Hematopoietic multipotent progenitor cell treated with erythropoietin and hydrocortisone succinate and interleukin-3 and kit ligand, for 6 days (in vitro differentiated cells): ENCODE measurements around the gene TLK2.
"Not testable (repeated sequence)": the region's sequence is repeated elsewhere in the genome, so short reads cannot be mapped to it uniquely, and the experiment has no call there.

Experiments
- DNase-seq: peaks from one replicate; pipeline ENCODE4 v3.0.0-alpha.2; 2015

TLK2 gene

DNA sequence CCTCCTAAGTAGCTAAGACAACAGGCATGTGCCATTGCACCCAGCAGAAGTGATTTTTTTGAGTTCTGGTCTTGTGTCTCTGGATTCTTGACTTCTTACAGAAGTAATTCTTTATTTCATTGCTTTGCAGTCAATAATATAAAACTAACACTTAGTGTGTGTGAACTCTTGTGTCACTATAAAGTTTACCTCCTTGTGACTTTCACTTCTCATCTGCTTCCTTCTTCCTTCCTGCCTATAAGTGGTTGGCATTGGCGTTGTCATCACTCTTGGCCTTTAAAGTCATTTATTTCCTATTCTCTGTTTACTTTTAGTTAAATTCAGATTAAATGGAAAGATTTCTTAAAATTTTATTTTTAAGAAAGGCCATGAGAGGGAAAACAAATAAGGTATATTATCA is 12.4 kb downstream of the TLK2 start:
- DNase-seq = not testable (repeated sequence)

DNA sequence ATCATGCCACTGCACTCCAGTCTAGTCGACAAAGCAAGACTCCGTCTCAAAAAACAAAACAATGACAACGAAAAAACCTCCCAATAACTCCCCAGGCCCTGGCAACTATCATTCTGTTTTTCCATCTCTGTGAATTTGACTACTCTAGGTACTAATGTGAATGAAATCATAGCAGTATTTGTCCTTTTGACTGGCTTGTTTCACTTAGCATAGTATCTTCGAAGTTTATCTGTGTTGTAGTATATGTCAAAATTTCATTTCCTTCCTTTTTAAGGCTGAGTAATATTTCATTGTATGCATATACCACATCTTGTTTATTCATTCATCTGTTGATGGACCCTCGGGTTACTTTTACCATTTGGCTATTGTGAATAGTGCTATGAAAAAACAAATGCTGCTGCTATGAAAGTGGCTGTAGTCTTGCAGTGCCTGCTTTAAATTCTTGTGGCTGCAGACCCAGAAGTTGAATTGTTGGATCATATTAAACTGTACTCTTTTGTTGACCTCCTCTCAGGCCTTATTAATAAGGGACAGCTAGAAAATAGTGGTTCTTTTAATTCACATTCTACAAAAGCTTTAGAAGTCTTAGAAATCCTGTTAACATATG is 14.5 kb downstream of the TLK2 start:
- DNase-seq = not testable (repeated sequence)

DNA sequence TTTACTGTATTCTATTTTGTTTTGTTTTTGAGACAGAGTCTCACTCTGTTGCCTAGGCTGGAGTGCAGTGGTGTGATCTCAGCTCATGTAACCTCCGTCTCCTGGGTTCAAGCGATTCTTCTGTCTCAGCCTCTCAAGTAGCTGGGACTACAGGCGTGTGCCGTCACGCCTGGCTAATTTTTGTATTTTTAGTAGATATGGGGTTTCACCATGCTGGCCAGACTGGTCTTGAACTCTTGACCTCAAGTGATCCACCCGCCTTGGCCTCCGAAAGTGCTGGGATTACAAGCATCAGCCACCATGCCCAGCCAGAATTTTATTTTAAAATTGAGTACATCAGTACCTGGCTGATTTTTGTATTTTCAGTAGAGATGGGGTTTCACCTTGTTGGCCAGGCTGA is 15.4 kb downstream of the TLK2 start:
- DNase-seq = not testable (repeated sequence)

DNA sequence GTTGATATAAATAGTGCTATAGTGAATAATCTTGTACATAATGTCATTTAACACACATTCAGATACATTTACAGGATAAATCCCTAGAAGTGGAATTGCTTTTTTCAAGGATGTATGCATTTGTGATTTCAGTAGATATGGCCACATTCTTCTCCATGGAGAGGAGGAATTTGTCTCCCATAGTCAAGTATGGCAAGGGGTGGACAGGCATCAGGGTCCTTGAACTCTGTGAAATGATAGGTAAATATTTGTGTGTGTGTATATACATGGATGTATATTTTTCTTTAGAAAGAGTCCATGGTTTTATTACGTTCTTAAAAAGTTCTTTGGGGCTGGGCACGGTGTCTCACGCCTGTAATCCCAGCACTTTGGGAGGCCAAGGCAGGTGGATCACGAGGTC is 17.7 kb downstream of the TLK2 start:
- DNase-seq = not testable (repeated sequence)

DNA sequence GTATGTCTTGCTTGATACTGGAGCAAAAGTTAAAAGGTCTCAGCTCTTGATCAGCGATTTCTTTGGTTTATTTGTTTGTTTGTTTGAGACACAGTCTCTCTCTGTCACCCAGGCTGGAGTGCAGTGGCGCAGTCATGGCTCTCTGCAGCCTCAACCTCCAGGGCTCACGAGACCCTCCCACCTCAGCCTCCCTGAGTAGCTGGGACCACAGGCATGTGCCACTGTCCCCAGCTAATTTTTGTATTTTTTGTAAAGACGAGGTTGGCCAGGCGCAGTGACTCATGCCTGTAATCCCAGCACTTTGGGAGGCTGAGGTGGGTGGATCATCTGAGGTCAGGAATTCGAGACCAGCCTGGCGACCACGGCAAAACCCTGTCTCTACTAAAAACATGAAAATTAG is 20.2 kb downstream of the TLK2 start:
- not testable (repeated sequence) for DNase-seq

DNA sequence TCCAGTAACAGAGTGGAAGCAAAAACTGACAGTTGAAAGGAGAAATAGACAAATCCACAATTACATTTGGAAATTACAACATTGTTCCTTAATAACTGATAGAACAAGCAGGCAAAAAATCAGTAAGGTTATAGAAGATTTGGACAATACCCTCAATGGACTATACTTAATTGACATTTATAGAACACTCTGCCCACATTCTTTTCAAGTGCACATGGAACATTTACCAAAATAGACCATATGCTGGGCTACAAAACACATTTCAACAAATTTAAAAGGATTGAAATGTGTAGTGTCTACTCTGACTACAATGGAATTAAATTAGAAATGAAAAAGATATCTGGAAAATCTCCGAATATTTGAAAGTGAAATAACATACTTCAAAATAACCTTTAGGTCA is 21.8 kb downstream of the TLK2 start:
- DNase-seq = not testable (repeated sequence)

DNA sequence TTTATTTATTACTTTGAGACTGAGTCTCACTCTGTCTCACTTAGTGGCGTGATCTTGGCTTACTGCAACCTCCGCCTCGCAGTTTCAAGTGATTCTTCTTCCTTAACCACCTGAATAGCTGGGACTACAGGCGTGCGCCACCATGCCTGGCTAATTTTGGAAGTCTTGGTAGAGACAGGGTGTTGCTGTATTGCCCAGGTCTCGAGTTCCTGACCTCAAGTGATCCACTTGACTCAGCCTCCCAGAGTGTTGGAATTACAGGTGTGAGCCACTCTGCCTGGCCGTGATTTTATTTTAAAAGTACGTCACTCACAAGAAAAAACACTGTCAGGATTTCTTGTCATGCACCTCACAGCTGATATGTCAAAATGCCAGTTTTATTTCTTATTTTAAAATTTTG is 26.2 kb downstream of the TLK2 start:
- not testable (repeated sequence) for DNase-seq

DNA sequence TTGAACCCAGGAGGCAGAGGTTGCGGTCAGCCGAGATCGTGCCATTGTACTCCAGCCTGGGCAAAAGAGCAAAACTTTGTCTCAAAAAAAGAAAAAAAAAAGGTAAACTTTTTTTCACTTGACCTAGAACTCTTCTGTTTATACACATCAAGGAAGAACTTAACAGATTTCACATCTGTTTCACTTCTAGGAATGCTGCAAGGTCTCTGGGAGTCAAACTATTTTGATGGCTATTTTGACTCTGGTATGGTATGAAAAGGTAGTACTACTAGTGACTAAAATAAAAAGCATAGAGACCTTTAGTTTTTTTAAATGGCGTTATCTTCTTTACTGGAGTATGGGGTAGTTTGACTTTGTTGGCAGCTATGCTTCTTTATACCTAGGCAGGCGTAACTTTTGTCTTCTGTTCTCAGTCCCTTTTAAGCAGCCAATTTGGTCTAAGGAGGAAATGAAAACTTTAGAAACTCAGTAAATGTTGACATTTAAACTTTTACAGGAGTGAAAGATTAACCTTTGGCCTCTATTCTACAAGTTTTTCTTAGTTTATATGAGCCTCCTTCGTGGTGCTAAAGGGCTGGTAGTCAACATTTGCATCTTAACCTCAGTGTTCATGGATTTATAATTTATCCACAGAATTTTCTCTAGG is 28.7 kb downstream of the TLK2 start:
- DNase-seq = not testable (repeated sequence)

DNA sequence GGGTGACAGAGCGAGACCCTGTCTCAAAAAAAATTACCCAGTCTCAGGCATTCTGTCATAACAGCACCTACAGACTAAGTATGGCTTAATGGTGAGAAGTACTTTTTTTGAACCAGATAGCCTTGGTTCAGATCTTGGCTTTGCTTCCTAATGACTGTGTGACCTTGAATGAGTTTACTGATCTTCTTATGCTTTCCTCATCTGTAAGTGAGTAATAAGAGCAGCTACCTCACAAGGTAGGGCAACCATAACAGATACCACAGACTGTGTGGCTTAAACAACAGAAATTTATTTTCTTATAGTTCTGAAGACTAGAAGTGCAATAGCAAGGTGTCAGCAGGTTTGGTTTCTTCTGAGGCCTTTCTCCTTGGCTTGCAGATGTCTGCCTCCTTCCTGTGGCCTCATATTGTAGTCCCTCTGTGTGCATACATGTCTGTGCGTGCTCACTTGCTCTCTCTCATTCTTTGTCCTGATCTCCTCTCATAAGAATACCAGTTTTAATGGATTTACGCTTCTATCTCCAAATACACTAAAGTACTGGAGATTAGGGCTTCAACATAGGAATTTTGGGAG is 31.7 kb downstream of the TLK2 start:
- not testable (repeated sequence) for DNase-seq

DNA sequence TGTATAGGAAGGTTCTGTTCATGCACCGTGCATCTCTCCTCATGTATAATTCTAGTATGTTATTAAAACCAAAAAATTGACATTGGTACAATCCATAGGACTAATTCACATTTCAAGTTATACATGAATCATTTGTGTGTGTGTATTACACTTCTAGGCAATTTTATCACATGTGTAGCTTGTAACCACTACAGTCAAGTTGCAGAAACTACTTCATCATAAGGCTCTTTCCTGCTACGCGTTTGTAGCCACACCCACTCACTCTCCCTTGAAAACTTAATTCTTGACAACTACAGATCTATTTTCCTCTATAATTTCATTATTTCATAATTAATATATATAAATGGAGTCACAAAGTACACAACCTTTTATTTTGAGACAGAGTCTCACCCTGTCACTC is 32.4 kb downstream of the TLK2 start:
- peak; percentile 28 for DNase-seq

DNA sequence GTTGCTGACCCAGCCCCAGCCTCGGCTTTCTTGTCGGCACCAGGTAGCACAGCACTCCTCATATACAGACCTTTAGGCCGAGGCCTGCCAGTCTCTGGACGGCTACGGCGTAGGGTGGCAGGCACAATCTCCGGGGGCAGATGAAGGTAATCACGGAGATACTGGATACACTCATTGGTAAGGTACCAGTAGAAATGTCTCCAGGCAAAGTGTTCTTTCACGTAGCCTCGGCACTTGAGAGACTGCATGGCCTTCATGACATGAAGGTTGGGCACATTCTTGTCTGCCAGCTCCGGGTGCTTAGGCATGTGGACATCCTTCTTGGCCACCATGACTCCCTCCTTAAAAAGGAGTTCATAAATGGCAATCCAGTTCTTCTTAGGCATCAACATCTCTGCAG is 37.8 kb downstream of the TLK2 start:
- DNase-seq = not testable (repeated sequence)

DNA sequence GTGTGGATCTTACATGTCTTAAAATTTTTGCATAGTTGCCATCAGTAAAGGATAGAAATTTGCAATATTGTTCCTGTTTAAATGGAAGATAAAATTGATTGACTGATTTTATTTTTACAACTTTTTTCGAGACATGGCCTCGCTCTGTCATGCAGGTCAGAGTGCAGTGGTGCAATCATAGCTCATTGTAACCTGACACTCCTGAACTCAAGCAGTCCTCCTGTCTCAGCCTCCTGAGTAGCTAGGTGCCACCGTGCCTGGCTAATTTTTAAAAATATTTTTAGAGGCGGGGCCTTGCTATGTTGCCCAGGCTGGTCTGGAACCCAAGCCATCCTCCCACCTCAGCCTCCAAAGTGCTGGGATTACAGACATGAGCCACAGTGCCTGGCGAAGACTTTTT is 42.7 kb downstream of the TLK2 start:
- not testable (repeated sequence) for DNase-seq

DNA sequence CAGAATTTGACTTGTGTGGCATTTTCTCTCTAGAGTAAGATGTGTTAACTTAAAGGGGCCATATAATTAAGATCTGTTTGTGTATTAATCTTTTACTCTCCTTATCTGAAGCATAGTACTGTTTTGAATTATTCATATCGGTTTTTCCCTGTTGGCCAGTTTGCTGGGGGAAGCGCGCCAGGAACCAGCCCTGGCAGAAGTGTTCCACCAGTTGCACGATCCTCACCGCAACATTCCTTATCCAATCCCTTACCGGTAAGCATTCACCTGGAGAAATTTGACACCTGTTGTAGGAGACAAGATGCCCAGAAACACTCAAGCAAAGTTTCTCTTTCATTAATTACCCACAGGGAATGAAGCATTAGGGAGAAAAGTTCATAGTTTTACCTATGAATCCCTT is 45.5 kb downstream of the TLK2 start:
- not testable (repeated sequence) for DNase-seq

DNA sequence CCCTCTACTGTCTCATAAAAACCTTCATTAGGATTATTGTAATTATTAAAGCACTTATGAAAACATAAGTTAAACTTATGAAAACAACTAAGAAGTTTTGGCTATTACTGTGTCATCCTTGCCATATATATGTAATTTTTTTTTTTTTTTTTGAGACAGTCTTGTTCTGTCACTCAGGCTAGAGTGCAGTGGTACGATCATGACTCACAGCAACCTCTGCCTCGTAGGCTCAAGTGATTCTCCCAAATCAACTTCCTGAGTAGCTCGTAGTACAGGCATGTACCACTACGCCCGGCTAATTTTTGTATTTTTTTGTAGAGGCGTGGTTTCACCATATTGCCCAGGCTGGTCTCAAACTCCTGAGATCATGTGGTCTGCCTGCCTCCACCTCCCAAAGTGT is 46.7 kb downstream of the TLK2 start:
- not testable (repeated sequence) for DNase-seq

DNA sequence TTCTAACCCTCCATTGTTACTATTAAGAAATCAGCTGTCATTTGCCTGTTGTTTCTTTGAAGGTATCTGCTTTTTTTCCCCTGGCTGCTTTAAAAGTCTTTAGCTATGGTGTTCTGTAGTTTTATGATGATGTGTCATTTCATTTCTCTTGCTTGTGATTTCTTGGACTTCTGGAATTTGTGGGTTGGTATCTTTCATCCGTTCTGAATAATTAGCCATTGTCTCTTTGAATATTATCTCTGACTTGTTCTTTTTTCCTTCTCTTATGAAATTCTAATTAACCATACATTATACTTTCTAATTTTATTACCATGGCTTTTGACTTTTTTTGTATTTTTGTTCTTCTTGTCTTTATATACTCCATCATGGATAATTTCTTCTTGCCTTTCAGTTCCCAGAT is 52.3 kb downstream of the TLK2 start:
- not testable (repeated sequence) for DNase-seq

DNA sequence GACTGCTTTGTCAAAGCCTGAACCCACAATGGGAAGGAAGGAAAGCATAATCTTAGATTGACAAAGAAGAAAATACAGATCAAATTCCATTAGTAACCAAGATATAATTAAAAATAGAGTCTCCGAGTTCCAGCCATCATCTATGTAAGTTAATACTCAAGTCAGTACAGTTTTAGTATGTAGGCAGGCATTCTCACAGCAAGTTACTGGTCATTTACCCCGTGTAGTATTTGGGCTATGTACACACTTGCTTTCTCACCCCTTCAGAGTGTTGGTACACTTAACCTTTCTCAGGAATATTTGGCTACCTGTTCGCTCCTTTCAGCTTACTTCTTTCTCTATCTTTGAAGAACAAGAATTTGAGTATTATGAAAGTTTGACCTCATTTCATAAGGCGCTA is 57.9 kb downstream of the TLK2 start:
- not testable (repeated sequence) for DNase-seq

DNA sequence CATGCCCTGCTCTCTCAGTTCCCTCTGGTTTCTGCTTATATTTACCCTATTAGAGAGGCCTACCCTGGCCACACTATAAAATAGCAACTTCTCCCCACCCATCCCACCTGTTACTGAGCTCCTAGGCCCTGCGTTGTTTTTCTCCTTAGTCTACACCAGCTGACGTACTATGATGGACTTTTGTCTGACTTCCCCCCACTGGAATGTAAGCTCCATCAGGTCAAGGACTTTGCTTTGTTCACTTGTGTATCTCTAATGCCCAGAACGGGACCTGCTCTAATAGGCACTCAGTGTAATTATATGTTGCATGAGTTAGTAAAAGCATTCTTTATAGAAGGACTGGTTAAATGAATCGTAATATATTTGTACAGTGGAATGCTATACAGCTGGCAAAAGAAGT is 62.4 kb downstream of the TLK2 start:
- DNase-seq = not testable (repeated sequence)

DNA sequence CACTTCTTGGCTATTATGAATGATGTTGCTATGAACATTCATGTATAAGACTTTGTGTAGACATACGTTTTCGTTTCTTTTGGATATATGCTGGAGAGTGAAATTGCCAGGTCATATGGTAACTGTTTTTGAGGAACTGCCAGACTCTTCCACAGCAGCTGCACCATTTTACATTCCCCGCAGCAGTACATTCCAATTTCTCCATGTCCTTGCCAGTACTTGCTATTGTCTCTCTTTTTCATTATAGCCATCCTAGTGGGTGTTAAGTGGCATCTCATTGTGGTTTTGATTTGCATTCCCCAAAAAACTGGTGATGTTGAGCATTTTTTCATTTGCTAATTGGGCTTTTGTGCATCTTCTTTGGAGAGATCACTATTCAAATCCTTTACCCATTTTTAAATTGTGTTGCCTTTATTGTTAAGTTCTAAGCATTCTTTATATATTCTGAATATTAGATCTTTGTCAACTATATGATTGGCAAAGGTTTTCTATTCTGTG is 64.7 kb downstream of the TLK2 start:
- not testable (repeated sequence) for DNase-seq

DNA sequence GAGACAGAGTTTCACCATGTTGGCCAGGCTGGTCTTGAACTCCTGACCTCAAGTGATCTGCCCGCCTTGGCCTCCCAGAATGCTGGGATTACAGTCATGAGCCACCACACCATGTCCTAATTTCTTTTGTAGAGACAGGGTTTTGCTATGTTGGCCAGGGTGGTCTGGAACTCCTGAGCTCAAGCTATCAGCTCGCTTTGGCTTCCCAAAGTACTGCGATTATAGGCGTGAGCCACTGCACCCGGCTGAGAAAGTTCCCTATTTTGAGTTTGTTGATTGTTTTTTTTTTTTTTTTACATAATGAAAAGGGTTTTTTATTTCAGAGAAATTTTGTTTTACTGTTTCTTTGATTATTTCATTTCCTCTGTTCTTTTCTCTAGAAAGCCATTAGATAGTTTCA is 67.4 kb downstream of the TLK2 start:
- not testable (repeated sequence) for DNase-seq

DNA sequence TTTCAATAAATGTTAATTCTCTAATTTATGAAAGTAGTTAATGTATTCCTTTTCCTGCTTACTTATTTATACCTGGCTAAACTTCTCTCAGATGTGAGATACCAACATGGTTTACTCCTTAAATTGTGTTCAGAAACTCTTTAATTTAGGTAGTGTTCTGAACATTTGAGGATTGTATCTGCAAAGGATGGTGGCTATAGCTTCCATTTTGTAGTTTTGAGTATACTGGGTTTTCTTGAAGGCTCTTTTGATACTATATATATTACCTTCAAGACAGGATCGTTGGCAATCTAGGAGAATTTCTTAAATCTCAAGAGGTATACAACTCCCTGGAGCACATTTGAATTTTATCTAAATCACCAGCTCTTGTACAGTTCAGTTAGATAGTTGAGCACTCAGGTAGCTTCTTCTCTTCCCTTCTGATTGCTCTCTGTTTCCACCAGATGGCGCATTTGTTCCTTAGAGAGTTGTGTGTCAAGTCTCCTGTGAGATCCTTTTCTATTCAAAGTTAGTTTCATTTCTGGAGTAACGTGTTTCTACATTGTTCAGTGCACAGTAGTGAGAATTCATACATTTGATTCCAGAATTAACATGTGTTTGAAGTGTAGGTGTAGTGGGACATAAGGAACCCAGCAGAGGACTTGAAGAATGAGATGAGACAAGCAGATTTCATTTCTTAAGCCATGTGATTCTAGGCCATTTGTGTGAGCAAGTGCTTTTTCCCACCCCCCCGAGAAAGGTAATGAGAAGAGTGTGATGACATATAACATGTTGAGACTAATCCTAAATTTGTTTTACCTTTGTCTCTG is 74.4 kb downstream of the TLK2 start:
- peak; percentile 64 for DNase-seq

DNA sequence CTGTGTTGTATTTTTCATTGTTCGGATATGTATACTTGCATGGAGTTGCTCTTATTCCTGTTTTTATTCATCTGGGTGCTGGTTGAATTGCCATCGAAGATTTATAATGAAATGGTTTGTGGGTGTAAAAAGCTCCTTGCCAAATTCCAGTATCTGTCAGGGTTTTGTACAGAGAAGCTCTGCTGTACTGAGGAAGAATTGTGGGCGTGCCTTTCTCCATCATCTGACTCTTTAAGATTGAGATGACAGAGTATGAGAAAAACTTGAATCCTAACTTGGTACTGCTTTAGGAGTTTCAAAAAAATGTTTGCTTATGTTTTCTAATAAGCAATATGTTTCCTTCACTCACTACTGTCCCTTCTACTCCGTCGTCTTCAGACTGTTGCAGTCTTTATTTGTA is 78.9 kb downstream of the TLK2 start:
- not testable (repeated sequence) for DNase-seq

DNA sequence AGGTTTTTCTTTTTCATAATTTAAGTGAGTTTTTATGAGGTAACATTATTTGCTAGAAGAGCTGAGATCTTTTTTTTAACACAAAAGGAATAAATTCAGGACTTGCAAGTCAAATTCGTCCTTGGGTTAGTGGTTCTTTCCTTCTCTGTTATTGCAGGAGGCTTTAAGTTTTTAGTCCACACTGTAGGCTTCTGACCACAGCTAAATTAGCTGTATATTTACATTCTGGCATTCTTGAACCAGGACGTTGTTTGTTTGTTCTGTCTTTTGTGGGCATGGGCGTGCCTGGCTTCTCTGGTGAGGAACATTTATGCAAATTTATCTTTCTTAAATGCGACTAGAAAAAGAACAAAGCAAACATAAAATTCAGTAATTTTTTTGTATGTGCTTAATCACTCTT is 80.3 kb downstream of the TLK2 start:
- DNase-seq = not testable (repeated sequence)

DNA sequence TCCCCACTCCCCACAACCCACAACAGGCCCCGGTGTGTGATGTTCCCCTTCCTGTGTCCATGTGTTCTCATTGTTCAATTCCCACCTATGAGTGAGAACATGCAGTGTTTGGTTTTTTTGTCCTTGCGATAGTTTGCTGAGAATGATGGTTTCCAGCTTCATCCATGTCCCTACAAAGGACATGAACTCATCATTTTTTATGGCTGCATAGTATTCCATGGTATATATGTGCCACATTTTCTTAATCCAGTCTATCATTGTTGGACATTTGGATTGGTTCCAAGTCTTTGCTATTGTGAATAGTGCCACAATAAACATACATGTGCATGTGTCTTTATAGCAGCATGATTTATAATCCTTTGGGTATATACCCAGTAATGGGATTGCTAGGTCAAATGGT is 82.3 kb downstream of the TLK2 start:
- DNase-seq = not testable (repeated sequence)
